HG03045 (cell line): ENCODE measurements around the gene ADARB2.
"Not testable (repeated sequence)": the region's sequence is repeated elsewhere in the genome, so short reads cannot be mapped to it uniquely, and the experiment has no call there.

Source experiments
- ATAC-seq: cut with Tn5 transposase; IDR thresholded peaks from one replicate; pipeline ENCODE4 v1.9.1; 2021; ENCODE audit warnings: mild to moderate bottlenecking, moderate library complexity; ENCODE audit not compliant: unreplicated experiment

The ADARB2 gene

DNA sequence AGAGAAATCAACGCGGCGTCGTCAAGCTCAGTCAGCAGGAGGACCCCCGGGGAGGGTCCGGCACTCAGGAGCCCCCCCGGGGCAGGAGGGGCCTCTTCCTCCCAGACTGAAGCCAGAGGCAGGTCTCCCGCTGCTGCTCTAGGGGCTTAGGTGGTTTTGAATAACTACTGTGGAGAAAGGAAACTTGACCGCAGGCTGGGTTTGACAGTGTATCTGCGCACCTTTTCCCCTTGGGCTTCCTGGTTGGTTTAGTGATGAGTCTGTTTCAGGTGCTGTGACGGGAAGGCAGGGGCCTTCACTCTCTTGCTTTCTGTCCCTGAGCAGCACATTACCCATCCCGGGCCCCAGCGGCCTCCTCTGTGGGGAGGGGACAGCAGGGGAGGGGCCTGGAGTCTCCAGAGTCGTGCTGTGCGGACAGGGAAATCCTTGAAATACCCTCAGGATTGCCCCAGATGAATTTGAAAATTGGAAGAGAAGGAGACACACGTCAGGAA lies 262.2 kb downstream of the ADARB2 start:
- ATAC-seq = no peak

DNA sequence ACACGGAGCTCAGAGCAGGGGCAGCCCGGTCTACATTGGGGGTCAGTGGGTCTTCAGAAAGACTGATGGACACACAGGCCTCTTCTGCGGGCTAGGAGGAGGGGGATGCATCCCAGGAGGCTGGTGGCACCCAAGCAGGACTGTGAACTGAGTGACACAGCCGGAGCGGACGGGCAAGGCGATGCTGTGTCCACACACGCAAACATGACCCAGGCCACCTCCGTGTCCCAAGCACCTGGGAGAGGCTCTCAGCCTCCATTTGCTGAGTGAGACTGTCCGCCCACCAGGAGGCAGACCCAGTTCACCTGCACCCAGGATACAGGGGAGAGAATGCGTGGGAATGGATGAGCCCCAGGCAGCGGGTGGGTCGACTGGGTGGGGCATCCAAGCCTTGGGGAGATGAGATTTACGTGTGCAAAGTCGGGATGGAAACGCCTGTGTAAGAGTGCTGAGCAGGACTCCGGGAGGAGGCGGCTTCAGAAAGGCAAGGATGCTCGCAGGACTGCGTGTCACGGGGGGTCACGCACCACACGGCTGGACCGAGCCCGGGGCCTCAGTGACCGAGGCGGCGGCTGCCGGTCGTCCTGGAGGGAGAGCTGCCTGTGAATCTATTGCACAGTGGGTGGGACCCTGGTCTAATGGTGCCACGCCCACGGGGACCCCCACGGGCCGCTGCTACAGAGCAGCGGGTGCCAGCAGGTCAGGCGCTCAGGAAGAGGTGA lies 262.8 kb downstream of the ADARB2 start:
- ATAC-seq = no peak

DNA sequence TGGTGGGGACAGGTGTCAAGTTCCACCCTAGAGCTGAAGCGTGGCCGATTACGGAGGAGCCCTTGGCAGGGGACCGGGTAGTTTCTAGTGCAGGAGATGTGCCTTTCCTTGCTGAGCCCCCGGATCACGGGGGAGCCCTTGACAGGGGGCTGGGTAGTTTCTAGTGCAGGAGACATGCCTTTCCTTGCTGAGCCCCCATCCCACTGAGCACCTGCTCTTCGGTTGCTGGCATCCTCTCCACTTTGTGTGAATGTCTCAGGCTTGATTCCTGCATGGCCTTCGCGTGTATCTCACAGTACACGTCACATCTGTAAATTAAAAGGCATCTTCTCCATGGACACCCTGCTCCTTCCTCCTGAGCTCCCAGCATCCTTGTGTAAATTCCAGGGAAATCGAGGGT lies 263.5 kb downstream of the ADARB2 start:
- no peak for ATAC-seq

DNA sequence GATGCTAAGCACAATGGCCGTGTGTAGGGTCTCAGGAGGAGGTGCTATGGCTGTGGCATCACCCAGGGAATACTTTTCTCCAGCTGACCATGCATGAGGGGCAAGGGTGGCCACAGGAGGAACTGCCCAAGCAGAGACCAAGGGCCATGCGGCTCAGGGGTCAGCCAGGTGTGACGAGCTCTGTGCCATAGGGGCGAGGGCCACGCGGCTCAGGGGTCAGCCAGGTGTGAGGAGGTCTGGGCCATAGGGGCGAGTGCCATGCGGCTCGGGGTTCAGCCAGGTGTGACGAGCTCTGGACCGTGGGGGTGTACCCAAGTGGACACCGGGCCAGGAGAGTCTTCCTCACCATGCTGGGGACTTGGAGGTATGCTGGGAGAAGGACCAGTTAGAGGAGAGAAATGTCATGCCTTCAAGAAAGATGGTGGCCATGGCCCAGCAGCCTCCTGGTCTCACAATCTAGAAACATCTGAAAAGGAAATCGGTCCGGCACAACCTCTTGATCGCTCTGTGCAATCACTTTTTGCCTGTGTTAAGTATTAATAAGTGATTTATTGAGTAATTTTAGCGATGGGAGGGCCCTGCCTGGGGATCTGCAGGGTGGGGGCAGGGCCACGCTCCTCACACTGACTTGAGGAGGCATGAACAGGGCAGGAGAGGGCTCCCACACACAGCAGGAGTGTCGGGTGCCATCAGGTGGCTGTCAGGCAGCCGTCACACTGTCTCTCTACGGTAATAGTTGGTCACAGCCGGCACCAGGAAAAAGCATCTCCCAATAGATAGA lies 265.0 kb downstream of the ADARB2 start:
- no peak for ATAC-seq

DNA sequence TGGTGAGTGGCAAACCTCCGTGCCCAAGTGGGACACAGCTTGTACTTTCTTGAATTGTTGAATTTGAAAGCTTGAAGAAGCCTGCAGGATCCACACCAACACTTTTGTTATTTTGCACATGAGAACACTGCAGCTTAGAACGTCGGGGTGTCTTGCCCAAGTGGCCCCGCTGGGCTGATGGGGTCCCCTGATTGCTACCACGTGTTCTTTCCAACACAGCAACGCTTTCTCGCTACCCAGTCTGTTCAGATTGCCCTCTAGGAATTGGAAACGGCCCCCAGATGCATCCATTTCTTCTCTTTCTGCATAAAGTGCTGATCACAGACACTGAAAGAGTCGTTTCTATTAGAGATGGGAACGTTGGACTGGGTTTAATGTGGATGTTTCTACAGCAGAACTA lies 268.5 kb downstream of the ADARB2 start:
- no peak for ATAC-seq

DNA sequence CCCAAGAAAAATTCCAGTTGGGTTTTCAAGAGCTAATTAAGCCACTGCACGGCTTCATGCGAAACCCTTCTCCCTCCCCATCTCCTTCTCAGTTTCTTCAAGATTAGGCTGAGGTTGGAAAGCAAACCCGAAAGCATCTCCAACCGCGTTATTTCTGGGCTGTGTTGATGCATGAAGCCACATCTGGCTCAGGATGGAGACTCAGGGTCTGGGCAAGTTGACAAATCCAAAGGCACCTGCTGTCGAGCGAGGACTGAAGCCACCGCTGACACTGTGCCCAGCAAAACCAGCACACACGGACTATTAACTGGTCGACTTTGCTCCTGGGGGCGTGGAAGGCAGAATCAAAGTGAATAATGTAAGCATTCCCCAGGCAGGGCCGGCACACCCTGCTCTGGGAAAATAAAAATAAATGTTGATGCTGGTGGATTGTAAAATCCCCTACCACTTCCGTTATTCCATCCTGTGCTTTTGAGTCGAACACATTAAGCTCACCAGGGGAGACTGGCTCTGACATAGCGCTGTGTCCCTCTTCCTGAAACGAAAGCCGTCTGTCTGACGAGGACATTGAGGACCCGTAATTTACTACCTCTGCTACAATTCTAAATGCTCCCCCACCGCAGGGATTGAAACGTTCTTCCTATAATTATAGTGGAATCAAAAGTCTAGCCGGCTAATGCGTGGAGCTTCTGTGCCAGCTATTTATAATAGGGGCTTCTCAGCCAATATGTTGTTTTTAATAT lies 269.8 kb downstream of the ADARB2 start:
- ATAC-seq = no peak

DNA sequence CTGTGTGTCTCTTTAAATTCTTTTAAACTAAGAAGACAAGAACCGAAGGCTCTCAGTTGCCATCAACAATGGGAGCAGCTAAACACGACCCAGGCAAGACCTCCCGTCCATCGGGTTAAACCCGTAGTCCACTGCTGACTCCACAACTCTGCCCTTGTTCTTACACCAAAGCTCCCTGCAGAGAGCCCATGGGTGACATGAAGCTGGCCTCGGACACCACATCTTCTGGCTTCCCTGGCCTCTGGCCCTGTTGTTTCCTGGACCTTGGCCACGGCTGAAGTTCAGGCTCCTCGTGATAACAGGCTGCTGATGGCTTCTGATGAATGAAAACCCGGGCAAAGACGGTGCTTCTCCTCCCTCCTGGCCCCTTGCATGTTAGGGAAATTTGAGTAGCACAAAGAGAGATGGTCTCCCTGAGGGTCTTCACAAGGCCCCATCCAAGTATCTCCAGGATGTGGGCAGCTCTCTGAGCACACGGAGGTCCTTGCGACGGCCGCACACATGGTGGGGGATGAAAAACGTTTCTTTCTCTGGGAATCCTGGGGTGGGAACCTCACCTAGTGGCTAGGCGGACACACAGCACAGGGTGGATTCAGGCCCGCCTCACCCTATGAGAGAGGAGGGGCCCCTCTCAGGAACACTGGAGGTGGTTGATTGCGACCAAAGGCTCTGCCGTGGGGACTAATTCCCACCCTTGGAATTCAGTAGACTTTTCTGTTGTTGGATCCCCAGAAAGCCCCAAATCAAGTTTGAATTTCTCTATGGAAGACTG lies 271.1 kb downstream of the ADARB2 start:
- ATAC-seq = no peak

DNA sequence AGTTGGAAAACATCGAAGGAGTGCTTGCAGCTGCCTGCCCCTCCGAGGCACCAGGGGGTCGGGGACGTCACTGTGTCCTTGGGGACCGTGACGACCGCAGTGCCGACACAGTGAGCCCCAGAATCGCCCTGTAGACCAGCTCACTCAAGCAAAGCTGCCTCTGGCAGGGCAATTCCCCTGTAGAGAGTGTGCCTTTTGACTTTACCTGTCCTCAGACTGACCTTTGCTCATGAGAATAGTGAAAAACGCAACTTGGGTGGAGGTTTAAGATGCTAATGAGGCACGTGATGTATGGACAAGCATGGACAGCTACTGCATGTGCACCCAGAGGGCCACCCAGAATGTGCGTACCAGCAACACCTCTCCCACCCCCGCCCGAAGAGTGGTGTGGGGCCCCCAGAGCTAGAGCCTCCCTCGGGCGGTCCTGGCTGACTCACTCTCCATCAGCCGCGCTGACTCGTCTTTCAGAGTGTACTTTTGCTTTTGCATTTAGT lies 271.9 kb downstream of the ADARB2 start:
- ATAC-seq = no peak

DNA sequence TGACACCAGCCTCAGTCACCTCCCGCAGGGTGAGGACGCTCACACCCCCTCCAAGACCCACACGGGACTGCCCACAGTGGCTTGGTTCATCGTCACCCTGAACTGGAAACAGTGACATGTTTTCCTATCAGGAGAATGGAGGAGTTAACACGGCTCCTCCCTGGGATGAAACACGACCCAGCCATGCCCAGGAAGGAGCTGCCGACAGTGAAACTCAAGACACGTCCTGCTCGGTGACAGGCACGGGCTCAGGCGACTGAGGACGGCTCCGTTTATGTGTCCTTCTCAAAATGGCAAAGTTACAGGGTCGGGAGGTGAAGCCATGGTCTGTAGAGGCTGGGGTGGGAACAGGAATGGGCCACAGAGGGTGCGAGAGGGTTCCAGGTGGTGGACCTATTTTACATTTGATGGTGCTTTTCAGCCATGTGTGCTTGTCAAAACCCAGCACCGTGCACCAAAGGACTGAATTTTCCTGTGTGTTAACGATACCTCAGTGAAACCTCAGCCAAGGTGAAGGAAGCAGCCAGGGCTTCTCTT lies 272.4 kb downstream of the ADARB2 start:
- no peak for ATAC-seq

DNA sequence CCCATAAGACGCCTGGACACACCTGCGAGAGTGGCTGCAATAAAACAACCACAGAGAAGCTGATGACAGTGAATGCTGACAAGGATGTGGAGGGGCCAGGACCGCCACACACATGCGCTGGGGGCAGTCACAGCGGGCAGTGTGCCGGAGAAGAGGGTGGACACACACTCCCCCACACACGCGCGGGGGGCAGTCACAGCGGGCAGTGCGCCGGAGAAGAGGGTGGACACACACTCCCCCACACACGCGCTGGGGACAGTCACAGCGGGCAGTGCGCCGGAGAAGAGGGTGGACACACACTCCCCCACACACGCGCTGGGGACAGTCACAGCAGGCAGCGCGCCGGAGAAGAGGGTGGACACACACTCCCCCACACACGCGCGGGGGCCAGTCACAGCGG lies 273.4 kb downstream of the ADARB2 start:
- not testable (repeated sequence) for ATAC-seq

DNA sequence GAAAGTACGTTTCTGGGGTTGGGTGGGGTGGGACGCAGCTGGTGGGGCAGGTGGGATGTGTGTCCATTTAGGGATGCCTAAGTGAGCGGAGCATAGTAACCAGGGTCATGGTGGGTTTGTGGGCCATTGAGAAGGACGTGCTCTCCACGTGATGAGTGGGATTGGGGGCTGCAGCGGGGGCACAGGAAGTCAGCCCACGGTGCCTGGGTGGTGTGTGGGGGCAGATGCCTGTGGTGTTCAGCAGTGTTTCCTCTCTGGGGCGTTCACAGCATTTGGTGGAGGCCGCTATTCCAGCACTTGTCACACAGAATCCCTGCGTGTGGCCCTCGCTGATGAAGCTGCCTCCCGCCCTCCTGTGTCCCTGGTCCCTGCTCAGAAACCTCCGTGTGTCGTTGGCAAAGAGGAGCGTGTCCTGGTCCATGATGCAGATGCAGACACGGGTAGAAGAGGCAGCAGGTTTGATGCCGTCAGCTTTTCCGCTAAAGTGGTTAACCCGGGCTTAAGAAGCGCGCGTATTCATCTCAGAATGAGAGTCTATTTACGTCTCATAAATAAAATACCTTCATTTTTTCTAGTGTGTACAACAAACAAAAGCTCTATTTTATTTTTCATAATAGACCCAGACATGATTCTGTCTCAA lies 274.2 kb downstream of the ADARB2 start:
- ATAC-seq = no peak

DNA sequence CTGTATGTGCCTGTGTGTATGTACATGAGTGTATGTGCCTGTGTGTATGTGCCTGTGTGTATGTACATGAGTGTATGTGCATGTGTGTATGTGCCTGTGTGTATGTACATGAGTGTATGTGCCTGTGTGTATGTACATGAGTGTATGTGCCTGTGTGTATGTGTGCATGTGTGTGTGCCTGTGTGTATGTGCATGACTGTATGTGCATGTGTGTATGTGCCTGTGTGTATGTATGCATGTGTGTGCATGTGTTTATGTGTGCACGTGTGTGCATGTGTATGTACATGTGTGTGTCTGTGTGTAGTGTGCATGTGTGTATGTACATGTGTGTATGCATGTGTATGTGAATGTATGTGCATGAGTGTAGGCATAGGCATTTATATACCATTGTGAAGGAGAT lies 274.8 kb downstream of the ADARB2 start:
- ATAC-seq = no peak

DNA sequence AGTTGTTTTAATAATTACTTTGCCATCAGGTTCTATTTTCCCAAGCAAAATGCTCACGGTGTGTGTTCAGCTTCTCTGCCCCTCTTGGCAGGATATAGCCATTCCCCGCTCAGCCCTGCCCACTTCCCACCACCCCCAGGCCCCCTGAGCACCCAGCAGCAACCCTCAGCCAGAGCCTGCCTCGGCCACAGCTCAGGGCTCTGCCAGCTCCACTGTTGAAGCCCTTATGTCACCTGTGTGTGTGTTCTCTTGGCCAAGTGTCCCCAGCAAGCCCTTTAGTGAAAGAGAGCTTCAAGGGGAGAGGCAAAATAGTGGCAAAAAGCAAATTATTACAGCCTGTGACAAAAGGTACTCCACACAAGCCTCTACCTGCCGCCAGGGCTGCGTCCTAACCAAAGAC lies 275.3 kb downstream of the ADARB2 start:
- no peak for ATAC-seq

DNA sequence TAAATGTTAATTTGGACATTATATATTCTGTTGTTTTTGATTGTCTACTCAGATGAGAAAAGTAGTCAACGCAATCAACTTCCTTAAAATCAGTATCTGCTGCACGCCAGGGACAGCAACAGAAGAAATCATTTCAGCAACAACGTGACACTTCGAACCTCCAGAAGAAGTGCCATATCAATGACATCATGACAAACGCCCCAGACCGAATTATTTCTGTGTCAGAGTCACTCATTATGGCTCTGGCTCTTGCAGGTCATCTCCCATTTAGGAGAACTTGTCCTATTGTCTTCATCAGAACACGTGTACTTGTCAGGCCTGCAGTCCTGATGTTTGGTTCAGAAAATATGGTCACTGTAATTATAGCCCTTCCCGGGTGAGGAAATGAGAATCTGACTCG lies 276.3 kb downstream of the ADARB2 start:
- no peak for ATAC-seq

DNA sequence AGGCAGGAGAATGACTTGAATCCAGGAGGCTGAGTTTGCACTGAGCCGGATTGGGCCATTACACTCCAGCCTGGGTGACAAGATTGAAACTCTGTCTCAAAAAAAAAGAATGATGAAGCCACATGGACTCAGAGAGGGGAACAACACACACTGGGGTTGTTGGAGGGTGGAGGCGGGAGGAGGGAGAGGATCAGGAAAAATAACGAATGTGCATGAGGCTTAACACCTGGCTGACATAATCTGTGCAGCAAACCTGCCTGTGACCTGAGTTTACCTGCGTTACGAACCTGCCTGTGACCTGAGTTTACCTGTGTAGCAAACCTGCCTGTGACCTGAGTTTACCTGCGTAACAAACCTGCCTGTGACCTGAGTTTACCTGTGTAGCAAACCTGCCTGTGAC lies 277.7 kb downstream of the ADARB2 start:
- ATAC-seq = not testable (repeated sequence)

DNA sequence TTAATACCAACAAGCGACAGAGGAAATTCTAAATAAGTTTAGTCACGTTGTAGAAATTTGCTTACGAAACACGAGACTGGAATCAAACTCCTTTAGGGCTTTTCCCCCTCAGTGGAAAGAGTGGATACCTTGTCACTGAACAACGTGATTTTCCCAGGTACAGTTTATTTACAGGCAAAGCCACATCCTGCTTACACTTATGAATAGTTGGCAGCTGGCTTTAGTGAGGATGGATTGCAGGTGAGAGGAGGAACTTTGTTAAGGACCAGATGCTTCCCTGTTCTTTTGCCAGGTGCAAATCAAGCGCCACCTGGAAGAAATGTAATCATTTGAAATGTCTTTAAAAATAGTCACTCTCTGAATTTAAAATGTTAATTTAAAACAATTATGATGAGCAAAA lies 282.4 kb downstream of the ADARB2 start:
- no peak for ATAC-seq

DNA sequence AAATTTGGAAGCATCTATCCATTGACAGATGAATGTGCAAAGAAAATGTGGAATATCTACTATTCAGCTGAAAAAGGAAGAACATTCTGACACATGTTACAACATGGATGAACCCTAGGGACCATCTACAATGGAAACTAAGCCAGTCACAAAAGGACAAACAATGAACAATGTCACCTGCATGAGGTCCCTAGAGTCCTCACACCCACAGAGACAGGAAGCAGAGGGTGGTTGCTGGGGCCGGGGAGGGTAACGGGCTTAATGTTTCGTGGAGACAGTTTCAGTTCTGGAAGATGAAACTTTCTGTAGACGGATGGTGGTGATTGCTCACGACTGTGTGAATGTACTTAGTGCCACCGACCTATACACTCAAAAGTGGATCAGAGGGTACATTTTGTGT lies 282.9 kb downstream of the ADARB2 start:
- ATAC-seq = peak; percentile 69

DNA sequence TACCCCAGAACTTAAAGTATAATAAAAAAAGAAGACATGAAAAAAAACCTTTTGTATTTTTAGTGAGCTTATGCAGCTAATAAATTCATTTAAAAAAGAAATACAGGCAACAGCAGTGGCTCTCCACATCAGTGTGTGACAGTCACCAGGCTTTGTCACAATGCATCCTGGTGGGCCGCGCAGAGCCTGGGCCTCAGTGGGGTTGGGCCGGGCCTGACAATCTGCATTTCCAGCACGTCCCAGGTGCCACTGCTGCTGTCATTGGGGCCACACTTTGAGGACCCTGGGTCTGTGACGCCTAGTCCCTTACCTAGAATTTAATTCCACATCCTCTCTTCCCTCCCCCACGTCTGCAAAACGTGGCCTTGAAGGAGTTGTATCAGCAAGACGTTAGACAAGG lies 284.5 kb downstream of the ADARB2 start:
- ATAC-seq = no peak

DNA sequence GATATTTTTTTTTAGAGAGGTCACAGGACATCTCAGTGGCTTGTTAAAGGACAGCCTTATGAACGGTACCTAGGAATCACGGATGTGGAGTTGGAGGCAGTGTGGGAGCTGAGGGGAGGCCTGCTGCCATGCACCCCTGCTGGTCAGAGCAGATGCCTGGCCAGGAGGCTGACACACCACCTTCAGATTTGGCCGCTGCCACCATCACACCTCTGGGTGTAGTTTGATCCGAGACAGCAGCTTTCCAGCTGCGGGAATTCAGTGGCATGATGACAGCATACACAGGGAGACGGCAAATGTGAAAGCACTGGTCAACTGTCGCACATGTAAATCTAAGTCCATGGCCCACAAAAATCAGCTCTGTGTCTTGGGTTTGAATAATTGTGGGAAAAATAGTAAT lies 285.4 kb downstream of the ADARB2 start:
- ATAC-seq = no peak

DNA sequence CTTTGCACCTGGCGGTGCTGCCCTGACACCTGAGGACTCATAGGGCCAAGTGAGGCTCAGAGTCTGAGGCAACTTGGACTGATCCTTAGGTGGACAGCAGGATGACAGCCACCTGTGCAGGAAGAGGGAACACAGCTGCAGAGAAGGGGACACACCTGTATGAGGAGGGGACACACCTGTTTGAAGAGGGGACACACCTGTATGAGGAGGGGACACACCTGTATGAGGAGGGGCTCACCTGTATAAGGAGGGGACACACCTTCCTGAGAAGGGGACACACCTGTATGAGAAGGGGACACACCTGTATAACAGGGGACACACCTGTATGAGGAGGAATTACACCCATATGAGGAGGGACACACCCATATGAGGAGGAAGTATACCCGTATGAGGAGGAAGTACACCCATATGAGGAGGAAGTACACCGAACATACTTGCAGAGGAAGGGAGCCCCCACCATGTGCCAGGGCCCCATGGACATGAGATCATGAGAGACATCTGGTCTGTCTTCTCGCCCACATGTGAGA lies 285.9 kb downstream of the ADARB2 start:
- ATAC-seq = no peak
